NCI-H526 treated with DMSO at 0.1 percent for 48 hours (cell line): ENCODE data around the gene ITGB3.

Experiments
- DNase-seq: peaks from one replicate; lab custom pipeline; 2025; lab: John Stamatoyannopoulos, UW

The ITGB3 gene

DNA sequence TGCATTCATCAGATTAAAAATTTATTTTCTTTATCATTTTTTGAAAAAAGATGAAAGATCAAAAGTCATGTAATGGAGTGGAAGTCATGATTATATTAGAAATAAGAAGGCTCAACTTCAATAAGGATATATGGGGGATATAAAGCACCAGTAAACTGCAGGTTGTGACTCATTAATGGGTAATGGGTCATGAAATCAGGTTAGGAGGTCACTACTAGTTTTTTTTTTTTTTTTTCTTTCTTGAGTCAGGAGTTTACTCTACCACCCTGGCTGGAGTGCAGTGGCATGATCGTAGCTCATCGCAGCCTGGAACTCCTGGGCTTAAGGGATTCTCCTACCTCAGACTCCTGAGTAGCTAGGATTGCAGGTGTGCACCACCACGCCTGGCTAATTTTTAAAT is 84.4 kb downstream of the ITGB3 start:
- DNase-seq, result no peak

DNA sequence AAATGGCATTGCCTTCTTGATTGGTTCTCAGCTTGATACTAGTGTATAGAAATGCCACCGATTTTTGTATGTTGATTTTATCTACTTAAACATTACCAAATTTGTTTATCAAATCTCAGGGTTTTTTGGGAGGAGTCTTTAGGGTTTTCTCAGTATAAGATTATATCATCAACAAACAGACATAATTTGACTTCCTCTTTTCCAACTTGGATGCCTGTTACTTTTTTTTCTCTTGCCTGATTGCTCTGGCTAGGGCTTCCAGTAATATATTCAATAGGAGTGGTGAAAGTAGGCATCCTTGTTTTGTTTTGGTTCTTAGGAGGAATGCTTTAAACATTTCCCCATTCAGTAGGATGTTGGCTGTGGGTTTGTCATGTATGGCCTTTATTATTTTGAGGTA is 99.2 kb downstream of the ITGB3 start:
- DNase-seq, result no peak

DNA sequence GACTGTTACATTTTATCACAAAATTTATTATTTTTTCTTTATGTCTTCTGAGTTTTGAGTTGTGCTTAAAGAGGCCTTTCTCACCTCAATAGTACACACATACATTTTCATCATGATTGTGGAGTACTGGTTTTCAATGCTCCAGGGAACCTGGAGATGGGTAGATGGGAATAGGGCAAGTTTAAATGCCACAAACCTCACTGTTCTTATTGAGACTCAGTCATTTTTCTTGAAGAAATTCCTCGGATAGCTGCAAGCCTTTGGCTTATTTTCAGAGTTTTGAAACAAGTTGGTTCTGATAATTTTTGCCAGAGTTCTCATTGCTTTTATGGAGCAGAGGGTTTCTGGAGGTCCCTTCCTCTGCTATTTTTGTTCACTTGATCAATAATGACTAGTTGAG is 105.0 kb downstream of the ITGB3 start:
- DNase-seq, result no peak
